ENCODE data around the gene CLSTN1. TPM values are rescaled to one million over a fixed set of nuclear protein-coding genes. Genes with fewer than 3 reads are reported as not detected.
"Not testable (repeated sequence)": the region's sequence is repeated elsewhere in the genome, so short reads cannot be mapped to it uniquely, and the experiment has no call there.

CLSTN1 gene
- total RNA-seq, 1 donor from 2014 or later = 179 TPM

- no peak for TF ChIP-seq CTCF (IDR thresholded peaks at IDR 0.05)
- Mint-ChIP-seq H3K4me1 (ENCODE audit: unreplicated experiment) (peaks cover 31% of the 10 kb centered on the region), H3K4me3 (ENCODE audit: unreplicated experiment) (no peak overlapping the region), H3K27me3 (ENCODE audit: unreplicated experiment) (no peaks in the 10 kb centered on the region), H3K36me3 (ENCODE audit: unreplicated experiment) (peaks cover 9% of the 10 kb centered on the region), H3K27ac (ENCODE audit: unreplicated experiment) (no peak overlapping the region), H3K9me3 (ENCODE audit: unreplicated experiment) (no peaks in the 10 kb centered on the region)
- no peak for DNase-seq (ENCODE audit: extremely low spot score, unreplicated experiment)
These were observed 55.6 kb downstream of the CLSTN1 start for GRCh38 chr1:9767964-9768668.

- H3K4me3 Mint-ChIP-seq (ENCODE audit: unreplicated experiment) = no peak overlapping the region
- no peak for TF ChIP-seq CTCF (IDR thresholded peaks at IDR 0.05)
- H3K9me3 Mint-ChIP-seq (ENCODE audit: unreplicated experiment) = no peaks in the 10 kb centered on the region
- H3K27me3 Mint-ChIP-seq (ENCODE audit: unreplicated experiment) = no peaks in the 10 kb centered on the region
- H3K27ac Mint-ChIP-seq (ENCODE audit: unreplicated experiment) = peak overlapping the region; percentile 85
- DNase-seq (ENCODE audit: extremely low spot score, unreplicated experiment) = no peak
- peaks cover 31% of the 10 kb centered on the region for H3K4me1 Mint-ChIP-seq (ENCODE audit: unreplicated experiment)
- peaks cover 2% of the 10 kb centered on the region for H3K36me3 Mint-ChIP-seq (ENCODE audit: unreplicated experiment)
These were observed 56.9 kb downstream of the CLSTN1 start for GRCh38 chr1:9766759-9767442.

GRCh38 chr1:9764550-9764949, 59.2 kb downstream of the CLSTN1 start:
- H3K4me1 Mint-ChIP-seq (ENCODE audit: unreplicated experiment) = peaks cover 30% of the 10 kb centered on the region
- peak overlapping the region; percentile 27 for H3K27ac Mint-ChIP-seq (ENCODE audit: unreplicated experiment)
- H3K27me3 Mint-ChIP-seq (ENCODE audit: unreplicated experiment) = no peaks in the 10 kb centered on the region
- TF ChIP-seq CTCF (IDR thresholded peaks at IDR 0.05) = no peak
- H3K9me3 Mint-ChIP-seq (ENCODE audit: unreplicated experiment) = no peaks in the 10 kb centered on the region
- no peak for DNase-seq (ENCODE audit: extremely low spot score, unreplicated experiment)
- no peak overlapping the region for H3K4me3 Mint-ChIP-seq (ENCODE audit: unreplicated experiment)
- peaks cover 6% of the 10 kb centered on the region for H3K36me3 Mint-ChIP-seq (ENCODE audit: unreplicated experiment)

- TF ChIP-seq CTCF (IDR thresholded peaks at IDR 0.05) = no peak
- no peak overlapping the region for H3K4me3 Mint-ChIP-seq (ENCODE audit: unreplicated experiment)
- H3K27me3 Mint-ChIP-seq (ENCODE audit: unreplicated experiment) = no peaks in the 10 kb centered on the region
- H3K27ac Mint-ChIP-seq (ENCODE audit: unreplicated experiment) = peak overlapping the region; percentile 69
- H3K9me3 Mint-ChIP-seq (ENCODE audit: unreplicated experiment) = no peaks in the 10 kb centered on the region
- H3K4me1 Mint-ChIP-seq (ENCODE audit: unreplicated experiment) = peaks cover 28% of the 10 kb centered on the region
- DNase-seq (ENCODE audit: extremely low spot score, unreplicated experiment) = no peak
- peaks cover 6% of the 10 kb centered on the region for H3K36me3 Mint-ChIP-seq (ENCODE audit: unreplicated experiment)
These were observed 59.9 kb downstream of the CLSTN1 start for GRCh38 chr1:9763914-9764313.

GRCh38 chr1:9762446-9762845, 61.3 kb downstream of the CLSTN1 start:
- peaks cover 28% of the 10 kb centered on the region for H3K4me1 Mint-ChIP-seq (ENCODE audit: unreplicated experiment)
- DNase-seq (ENCODE audit: extremely low spot score, unreplicated experiment); H3K27ac Mint-ChIP-seq (ENCODE audit: unreplicated experiment): not testable (repeated sequence)

More at GRCh38 chr1:9762446-9762845, 61.3 kb downstream of the CLSTN1 start:
- H3K27me3 Mint-ChIP-seq (ENCODE audit: unreplicated experiment); H3K4me3 Mint-ChIP-seq (ENCODE audit: unreplicated experiment); H3K36me3 Mint-ChIP-seq (ENCODE audit: unreplicated experiment); H3K9me3 Mint-ChIP-seq (ENCODE audit: unreplicated experiment): not testable (repeated sequence)

Data from osteocyte (in vitro differentiated cells).